HepG2 (cell line): Measurements from ENCODE around the gene DGCR8. TPM values are rescaled to one million over a fixed set of nuclear protein-coding genes. Genes with fewer than 3 reads are reported as not detected.

Experiments used
- ATF1 ChIP-seq: IDR thresholded peaks from 2 replicates; pipeline ENCODE4 v1.6.1; 2016; ENCODE audit warnings: mild to moderate bottlenecking, control low read depth
- CERS6 ChIP-seq: sonication (generic); formaldehyde crosslinking; IDR thresholded peaks from 2 replicates; pipeline ENCODE4 v1.5.0; 2020; ENCODE audit warnings: missing genetic modification reagents
- E2F5 ChIP-seq: sonication (generic); formaldehyde crosslinking; conservative IDR thresholded peaks from 2 replicates; pipeline ENCODE4 v1.4.0; 2020; ENCODE audit warnings: missing genetic modification reagents
- FLYWCH1 ChIP-seq: sonication (generic); formaldehyde crosslinking; IDR thresholded peaks from 2 replicates; pipeline ENCODE4 v1.8.1; 2023; ENCODE audit warnings: mild to moderate bottlenecking, missing genetic modification reagents
- FOXK1 ChIP-seq: sonication (generic); formaldehyde crosslinking; IDR thresholded peaks from 2 replicates; pipeline ENCODE4 v1.4.0; 2020; ENCODE audit warnings: low read depth, missing genetic modification reagents, borderline replicate concordance
- JDP2 ChIP-seq: sonication (generic); formaldehyde crosslinking; IDR thresholded peaks from 2 replicates; pipeline ENCODE4 v1.8.1; 2022; ENCODE audit warnings: missing genetic modification reagents, borderline replicate concordance
- JUNB ChIP-seq: sonication (generic); formaldehyde crosslinking; IDR thresholded peaks from 2 replicates; pipeline ENCODE4 v1.8.0; 2022; ENCODE audit warnings: missing genetic modification reagents, mild to moderate bottlenecking, borderline replicate concordance
- NR0B2 ChIP-seq: sonication (generic); formaldehyde crosslinking; IDR thresholded peaks from 2 replicates; pipeline ENCODE4 v1.4.0; 2020; ENCODE audit warnings: mild to moderate bottlenecking, missing genetic modification reagents
- NR2F2 ChIP-seq: IDR thresholded peaks from 2 replicates; pipeline ENCODE4 v1.6.1; 2012; ENCODE audit warnings: low read depth, inconsistent platforms, borderline replicate concordance
- PAX8 ChIP-seq: sonication (generic); formaldehyde crosslinking; IDR thresholded peaks from 2 replicates; pipeline ENCODE4 v1.8.0; 2022; ENCODE audit warnings: mild to moderate bottlenecking, missing genetic modification reagents, borderline replicate concordance
- SIN3A ChIP-seq: IDR thresholded peaks from 2 replicates; pipeline ENCODE4 v1.6.1; 2011; ENCODE audit warnings: low read depth, mild to moderate bottlenecking, control low read depth, low read length, borderline replicate concordance
- SIX4 ChIP-seq: sonication (generic); formaldehyde crosslinking; IDR thresholded peaks from 2 replicates; pipeline ENCODE4 v1.4.0; 2020; ENCODE audit warnings: missing genetic modification reagents
- SNAPC5 ChIP-seq: sonication (generic); formaldehyde crosslinking; IDR thresholded peaks from 2 replicates; pipeline ENCODE4 v1.8.1; 2023; ENCODE audit warnings: mild to moderate bottlenecking, missing genetic modification reagents, borderline replicate concordance
- TRIM22 ChIP-seq: fragments of 450-650 bp; IDR thresholded peaks from 2 replicates; pipeline ENCODE4 v1.6.1; 2017
- ZBTB14 ChIP-seq: sonication (generic); formaldehyde crosslinking; IDR thresholded peaks from 2 replicates; pipeline ENCODE4 v1.4.0; 2020; ENCODE audit warnings: missing genetic modification reagents
- ZBTB34 ChIP-seq: sonication (generic); formaldehyde crosslinking; IDR thresholded peaks from 2 replicates; pipeline ENCODE4 v1.8.0; 2022; ENCODE audit warnings: mild to moderate bottlenecking, missing genetic modification reagents
- ZNF17 ChIP-seq: sonication (generic); formaldehyde crosslinking; IDR thresholded peaks from 2 replicates; pipeline ENCODE4 v1.5.0; 2020; ENCODE audit warnings: mild to moderate bottlenecking, missing genetic modification reagents
- ZNF18 ChIP-seq: sonication (generic); formaldehyde crosslinking; IDR thresholded peaks from 2 replicates; pipeline ENCODE4 v1.8.0; 2022; ENCODE audit warnings: mild to moderate bottlenecking, missing genetic modification reagents; ENCODE audit not compliant: insufficient replicate concordance
- ZNF230 ChIP-seq: sonication (generic); formaldehyde crosslinking; IDR thresholded peaks from 2 replicates; pipeline ENCODE4 v1.4.0; 2020; ENCODE audit warnings: mild to moderate bottlenecking, missing genetic modification reagents
- ZNF33B ChIP-seq: sonication (generic); formaldehyde crosslinking; IDR thresholded peaks from 2 replicates; pipeline ENCODE4 v1.5.1; 2020; ENCODE audit warnings: mild to moderate bottlenecking, missing genetic modification reagents
- ZNF460 ChIP-seq: sonication (generic); formaldehyde crosslinking; IDR thresholded peaks from 2 replicates; pipeline ENCODE4 v1.5.1; 2020; ENCODE audit warnings: missing genetic modification reagents, mild to moderate bottlenecking, borderline replicate concordance
- polyA plus RNA-seq, 8 experiments: library from polyadenylated mRNA; depleted of rRNA in 3 of 8; stranded (reverse) in 7 of 8; unstranded in 1 of 8; fragments of >200 nt; fragmentation: Illumina TruSeq in 4 of 8; extraction: Trizol in 4 of 8; gene quantifications; 2 replicates each; pipeline versions ENCODE4 v1.2.1 to v1.2.3, GENCODE V29; 2011 to 2016; ENCODE audit warnings: low read depth in 4 of 8, missing spikeins in 1 of 8, mixed read lengths in 1 of 8; ENCODE audit not compliant: insufficient read depth in 1 of 8
- total RNA-seq, 5 experiments: library from RNA; depleted of rRNA; stranded (reverse); fragments of >200 nt; fragmentation: Illumina TruSeq; extraction: Trizol; gene quantifications; 2 replicates each; pipeline ENCODE4 v1.2.3, GENCODE V29; 2016; ENCODE audit warnings: low read depth in 1 of 5

Gene DGCR8
- total and polyA plus RNA-seq, 2 of the 13 experiments (the other 11 are each of a cell fraction or from before 2014, with no cell fraction given) = 10.2 to 23.2 TPM

- no peak for TF ChIP-seq CERS6 (CRISPR knock-in tag)
- TF ChIP-seq NR0B2 = peak; percentile 64
- no peak for TF ChIP-seq ZNF33B (CRISPR knock-in tag)
- peak; percentile 99 for TF ChIP-seq ZBTB14 (CRISPR knock-in tag)
- TF ChIP-seq NR2F2 = peak; percentile 90
- TF ChIP-seq ZBTB34 = 0 out of 2 replicates have a peak, but pooled peaks have one; percentile 36
- peak; percentile 88; the same call in 1 of the 2 replicates for TF ChIP-seq JDP2 (CRISPR knock-in tag)
- peak; percentile 88; the same call in 1 of the 2 replicates for TF ChIP-seq FOXK1 (CRISPR knock-in tag)
- no peak for TF ChIP-seq TRIM22
- TF ChIP-seq SIX4 (CRISPR knock-in tag) = no peak
- no peak for TF ChIP-seq PAX8 (CRISPR knock-in tag)
- TF ChIP-seq ZNF18 (CRISPR knock-in tag) = peak; percentile 84
- peak; percentile 100 for TF ChIP-seq E2F5 (CRISPR knock-in tag)
- peak; percentile 93 for TF ChIP-seq ATF1 (CRISPR knock-in tag)
- TF ChIP-seq ZNF230 (CRISPR knock-in tag) = no peak
- 0 out of 2 replicates have a peak, but pooled peaks have one; percentile 77 for TF ChIP-seq SNAPC5 (CRISPR knock-in tag)
- 0 out of 2 replicates have a peak, but pooled peaks have one; percentile 26 for TF ChIP-seq JUNB (CRISPR knock-in tag)
- TF ChIP-seq ZNF460 (CRISPR knock-in tag) = peak; percentile 17; the same call in 1 of the 2 replicates
- no peak for TF ChIP-seq ZNF17 (CRISPR knock-in tag)
- TF ChIP-seq SIN3A = peak; percentile 79; the same call in 1 of the 2 replicates
- no peak for TF ChIP-seq FLYWCH1 (CRISPR knock-in tag)
Observed at GRCh38 chr22:20116951-20117632, 37.1 kb downstream of the DGCR8 start, which contains the start of gene TRMT2A (continued).
